ENCODE measurements around the gene MAP1A.

The MAP1A gene

DNA sequence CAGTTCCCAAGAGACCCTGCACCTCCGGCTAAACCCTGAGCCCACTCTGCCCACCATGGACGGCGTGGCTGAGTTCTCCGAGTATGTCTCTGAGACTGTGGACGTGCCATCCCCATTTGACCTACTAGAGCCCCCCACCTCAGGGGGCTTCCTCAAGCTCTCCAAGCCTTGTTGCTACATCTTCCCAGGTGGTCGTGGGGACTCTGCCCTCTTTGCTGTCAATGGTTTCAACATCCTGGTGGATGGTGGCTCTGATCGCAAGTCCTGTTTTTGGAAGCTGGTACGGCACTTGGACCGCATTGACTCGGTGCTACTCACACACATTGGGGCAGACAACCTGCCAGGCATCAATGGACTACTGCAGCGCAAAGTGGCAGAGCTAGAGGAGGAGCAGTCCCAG, 4.0 kb downstream of the MAP1A start:
- POLR2A ChIA-PET: no interaction called here
- no peak for DNase-seq (ENCODE audit: extremely low spot score)
- TF ChIP-seq, protein P1, sequence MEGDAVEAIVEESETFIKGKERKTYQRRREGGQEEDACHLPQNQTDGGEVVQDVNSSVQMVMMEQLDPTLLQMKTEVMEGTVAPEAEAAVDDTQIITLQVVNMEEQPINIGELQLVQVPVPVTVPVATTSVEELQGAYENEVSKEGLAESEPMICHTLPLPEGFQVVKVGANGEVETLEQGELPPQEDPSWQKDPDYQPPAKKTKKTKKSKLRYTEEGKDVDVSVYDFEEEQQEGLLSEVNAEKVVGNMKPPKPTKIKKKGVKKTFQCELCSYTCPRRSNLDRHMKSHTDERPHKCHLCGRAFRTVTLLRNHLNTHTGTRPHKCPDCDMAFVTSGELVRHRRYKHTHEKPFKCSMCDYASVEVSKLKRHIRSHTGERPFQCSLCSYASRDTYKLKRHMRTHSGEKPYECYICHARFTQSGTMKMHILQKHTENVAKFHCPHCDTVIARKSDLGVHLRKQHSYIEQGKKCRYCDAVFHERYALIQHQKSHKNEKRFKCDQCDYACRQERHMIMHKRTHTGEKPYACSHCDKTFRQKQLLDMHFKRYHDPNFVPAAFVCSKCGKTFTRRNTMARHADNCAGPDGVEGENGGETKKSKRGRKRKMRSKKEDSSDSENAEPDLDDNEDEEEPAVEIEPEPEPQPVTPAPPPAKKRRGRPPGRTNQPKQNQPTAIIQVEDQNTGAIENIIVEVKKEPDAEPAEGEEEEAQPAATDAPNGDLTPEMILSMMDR (IDR thresholded peaks at IDR 0.05; ENCODE audit: control extremely low read depth, extremely low read depth, low read depth, missing control alignments): no peak
- CTCF ChIA-PET: no interaction called here

- TF ChIP-seq, protein P1 (IDR thresholded peaks at IDR 0.05; ENCODE audit: control extremely low read depth, extremely low read depth, low read depth, missing control alignments): no peak
- CTCF ChIA-PET: interaction anchor here (0.5 to 2.5 kb wide), 4 partner anchors 8 to 29 kb away, joined by 3 to 16 read pairs (median 3); no protein-coding TSS in a partner anchor
- POLR2A ChIA-PET: no interaction called here
- DNase-seq (ENCODE audit: extremely low spot score): no peak
These were observed 4.8 kb downstream of the MAP1A start for GRCh38 chr15:43522247-43522646.

DNA sequence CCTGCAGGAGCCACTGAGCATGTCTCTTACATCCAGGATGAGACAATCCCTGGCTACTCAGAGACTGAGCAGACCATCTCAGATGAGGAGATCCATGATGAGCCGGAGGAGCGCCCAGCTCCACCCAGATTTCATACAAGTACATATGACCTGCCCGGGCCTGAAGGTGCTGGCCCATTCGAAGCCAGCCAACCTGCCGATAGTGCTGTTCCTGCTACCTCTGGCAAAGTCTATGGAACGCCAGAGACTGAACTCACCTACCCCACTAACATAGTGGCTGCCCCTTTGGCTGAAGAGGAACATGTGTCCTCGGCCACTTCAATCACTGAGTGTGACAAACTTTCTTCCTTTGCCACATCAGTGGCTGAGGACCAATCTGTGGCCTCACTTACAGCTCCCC, 6.2 kb downstream of the MAP1A start:
- ChIA-PET CTCF (interaction anchor here (1.3 to 2.5 kb wide), 2 partner anchors 9 to 11 kb away, joined by 3 to 16 read pairs; no protein-coding TSS in a partner anchor), POLR2A (no interaction called here)
- TF ChIP-seq, protein P1 (IDR thresholded peaks at IDR 0.05; ENCODE audit: control extremely low read depth, extremely low read depth, low read depth, missing control alignments): no peak
- no peak for DNase-seq (ENCODE audit: extremely low spot score)

DNA sequence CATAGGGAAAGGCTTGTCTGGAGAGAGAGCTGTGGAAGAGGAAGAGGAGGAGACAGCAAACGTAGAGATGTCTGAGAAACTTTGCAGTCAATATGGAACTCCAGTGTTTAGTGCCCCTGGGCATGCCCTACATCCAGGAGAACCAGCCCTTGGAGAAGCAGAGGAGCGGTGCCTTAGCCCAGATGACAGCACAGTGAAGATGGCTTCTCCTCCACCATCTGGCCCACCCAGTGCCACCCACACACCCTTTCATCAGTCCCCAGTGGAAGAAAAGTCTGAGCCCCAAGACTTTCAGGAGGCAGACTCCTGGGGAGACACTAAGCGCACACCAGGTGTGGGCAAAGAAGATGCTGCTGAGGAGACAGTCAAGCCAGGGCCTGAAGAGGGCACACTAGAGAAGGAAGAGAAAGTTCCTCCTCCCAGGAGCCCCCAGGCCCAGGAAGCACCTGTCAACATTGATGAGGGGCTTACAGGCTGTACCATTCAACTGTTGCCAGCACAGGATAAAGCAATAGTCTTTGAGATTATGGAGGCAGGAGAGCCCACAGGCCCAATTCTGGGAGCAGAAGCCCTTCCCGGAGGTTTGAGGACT, 6.9 kb downstream of the MAP1A start:
- DNase-seq (ENCODE audit: extremely low spot score): no peak
- ChIA-PET CTCF (interaction anchor here (1.1 to 2.5 kb wide), 2 partner anchors 9 to 10 kb away, joined by 6 to 16 read pairs; no protein-coding TSS in a partner anchor), POLR2A (no interaction called here)
- TF ChIP-seq, protein P1 (IDR thresholded peaks at IDR 0.05; ENCODE audit: control extremely low read depth, extremely low read depth, low read depth, missing control alignments): no peak

GRCh38 chr15:43525131-43525530, 7.7 kb downstream of the MAP1A start:
- POLR2A ChIA-PET: no interaction called here
- TF ChIP-seq, protein P1 (IDR thresholded peaks at IDR 0.05; ENCODE audit: control extremely low read depth, extremely low read depth, low read depth, missing control alignments): no peak
- CTCF ChIA-PET: interaction anchor here (1.1 kb wide), 1 partner anchor 10 kb away, joined by 6 read pairs; no protein-coding TSS in a partner anchor

GRCh38 chr15:43526261-43526930, 9.0 kb downstream of the MAP1A start:
- POLR2A ChIA-PET: interaction anchor here (0.5 kb wide), 1 partner anchor 220 kb away, joined by 3 read pairs; the partner anchor contains the start of gene PDIA3
- CTCF ChIA-PET: interaction anchor here (3.3 kb wide), 1 partner anchor 13 kb away, joined by 41 read pairs; no protein-coding TSS in a partner anchor
- TF ChIP-seq, protein P1 (IDR thresholded peaks at IDR 0.05; ENCODE audit: control extremely low read depth, extremely low read depth, low read depth, missing control alignments): no peak
- DNase-seq (ENCODE audit: extremely low spot score): no peak

More at GRCh38 chr15:43525131-43525530, 7.7 kb downstream of the MAP1A start:
- no peak for DNase-seq (ENCODE audit: extremely low spot score)

Data from GM10248 (cell line).